Measurements from ENCODE around the gene NUP210L.
A peak's percentile ranks its signal among the peaks of the same experiment; 100 is the strongest.

NUP210L gene

DNA sequence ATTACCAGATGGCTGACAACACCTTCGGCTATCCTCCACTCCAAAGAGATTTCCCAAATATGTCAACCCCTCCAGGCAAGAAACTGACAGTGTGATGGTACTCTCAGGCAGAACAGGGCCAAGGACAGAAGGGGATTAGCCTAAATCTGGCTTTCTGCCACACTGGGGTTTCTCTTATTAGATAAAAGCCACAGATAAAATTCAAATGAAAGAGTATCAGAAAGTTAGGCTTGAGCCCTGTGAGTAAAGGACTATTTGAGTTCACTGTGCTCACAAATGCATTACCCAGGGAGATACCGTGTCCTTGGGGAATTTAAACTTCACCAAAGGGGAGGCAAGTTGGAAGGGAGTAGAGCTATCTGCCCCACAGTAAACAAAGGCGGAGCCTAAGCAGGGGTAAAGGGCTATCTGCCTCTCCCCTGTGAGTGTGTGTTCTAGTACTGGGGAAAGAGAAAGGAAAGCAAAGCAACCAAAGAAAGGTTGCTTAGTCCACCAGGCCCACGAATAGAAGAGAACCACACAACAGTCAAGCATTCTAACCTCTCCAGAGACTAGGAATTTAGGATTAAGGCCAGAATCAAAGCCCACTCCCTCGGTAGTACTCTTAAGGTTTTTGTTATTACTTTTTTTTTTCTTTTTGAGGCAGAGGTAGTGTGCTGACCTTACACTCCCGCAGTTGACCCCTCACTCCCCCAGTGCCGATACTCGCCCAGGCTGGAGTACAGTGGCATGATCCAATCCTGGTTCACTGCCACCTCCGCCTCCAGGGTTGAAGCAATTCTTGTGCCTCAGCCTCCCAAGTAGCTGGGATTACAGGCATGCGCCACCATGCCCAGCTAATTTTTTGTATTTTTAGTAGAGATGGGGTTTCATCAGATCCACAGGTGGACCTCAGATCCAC, 24.3 kb upstream of the NUP210L start:
- H3K27me3 Mint-ChIP-seq, result no peaks in the 10 kb centered on the region
- peak overlapping the region; percentile 98 for H3K4me3 Mint-ChIP-seq
- H3K4me1 Mint-ChIP-seq (ENCODE audit: low read depth), result peaks cover 72% of the 10 kb centered on the region
- H3K27ac Mint-ChIP-seq, result peak overlapping the region; percentile 99
- H3K36me3 Mint-ChIP-seq (ENCODE audit: low read depth), result peaks cover 89% of the 10 kb centered on the region
- no peaks in the 10 kb centered on the region for H3K9me3 Mint-ChIP-seq
- peak; percentile 11 for DNase-seq

DNA sequence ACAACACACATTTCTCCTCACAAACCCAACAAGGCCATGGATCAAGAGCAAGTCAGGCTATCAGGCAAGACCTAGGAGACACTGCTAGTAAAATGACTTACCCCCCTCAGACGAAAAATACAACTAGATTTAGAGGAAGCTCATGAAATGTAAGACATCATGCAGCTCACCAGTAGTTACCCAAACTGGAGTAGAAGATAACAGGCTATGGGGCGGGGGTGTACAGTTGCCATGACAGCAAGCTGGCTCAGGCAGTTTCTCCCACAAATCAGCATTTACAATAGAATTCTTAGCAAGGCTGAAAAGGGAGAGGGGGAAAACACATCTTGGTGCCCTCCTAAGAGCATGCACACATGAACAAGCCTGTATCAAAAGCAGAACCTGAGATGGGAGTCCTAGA, 23.1 kb upstream of the NUP210L start:
- peak overlapping the region; percentile 98 for H3K4me3 Mint-ChIP-seq
- H3K9me3 Mint-ChIP-seq, result no peaks in the 10 kb centered on the region
- no peaks in the 10 kb centered on the region for H3K27me3 Mint-ChIP-seq
- DNase-seq, result peak; percentile 30
- H3K27ac Mint-ChIP-seq, result peak overlapping the region; percentile 99
- peaks cover 93% of the 10 kb centered on the region for H3K36me3 Mint-ChIP-seq (ENCODE audit: low read depth)
- peaks cover 70% of the 10 kb centered on the region for H3K4me1 Mint-ChIP-seq (ENCODE audit: low read depth)

DNA sequence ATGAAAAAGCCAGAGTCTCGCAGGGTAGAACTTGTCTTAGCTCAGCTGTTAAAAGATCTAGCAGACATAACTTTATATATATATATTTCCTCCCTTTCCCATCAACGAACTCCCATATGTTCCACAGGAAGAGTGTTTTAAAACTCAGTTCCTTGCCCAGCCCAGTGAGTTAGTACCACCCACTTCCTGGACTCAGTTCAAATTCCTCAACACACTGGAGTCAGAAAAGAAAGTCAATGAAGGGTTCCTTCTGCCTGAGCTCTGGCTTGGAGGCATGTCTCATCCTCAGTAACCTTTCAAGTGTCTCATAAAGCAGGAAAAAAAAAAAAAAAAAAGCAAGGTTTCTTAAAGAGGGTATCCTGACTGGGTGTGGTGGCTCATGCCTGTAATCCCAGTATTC, 21.5 kb upstream of the NUP210L start:
- Mint-ChIP-seq H3K4me3 (peak overlapping the region; percentile 18), H3K9me3 (no peaks in the 10 kb centered on the region), H3K4me1 (ENCODE audit: low read depth) (peaks cover 81% of the 10 kb centered on the region), H3K27ac (peak overlapping the region; percentile 89), H3K27me3 (no peaks in the 10 kb centered on the region), H3K36me3 (ENCODE audit: low read depth) (peaks cover 93% of the 10 kb centered on the region)
- no peak for DNase-seq

DNA sequence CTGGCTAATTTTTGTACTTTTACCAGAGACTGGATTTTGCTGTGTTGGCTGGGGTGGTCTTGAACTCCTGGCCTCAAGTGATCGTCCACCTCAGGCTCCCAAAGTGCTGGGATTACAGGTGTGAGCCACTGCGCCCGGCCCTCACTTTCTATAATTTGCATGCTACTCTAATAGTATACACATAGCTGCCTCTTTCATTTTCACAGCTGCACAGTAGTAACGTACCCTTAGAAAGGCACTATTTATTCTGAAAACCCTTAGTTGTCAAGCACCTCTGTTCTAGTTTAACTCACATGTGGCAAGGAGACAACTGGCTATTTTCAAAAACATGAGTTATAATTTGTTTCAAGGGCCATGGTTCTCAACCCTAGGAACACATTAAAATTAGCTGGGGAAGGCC, 19.8 kb upstream of the NUP210L start:
- peak; percentile 12 for DNase-seq
- no peaks in the 10 kb centered on the region for H3K9me3 Mint-ChIP-seq
- H3K4me1 Mint-ChIP-seq (ENCODE audit: low read depth), result peaks cover 82% of the 10 kb centered on the region
- peak overlapping the region; percentile 60 for H3K27ac Mint-ChIP-seq
- H3K4me3 Mint-ChIP-seq, result no peak overlapping the region
- no peaks in the 10 kb centered on the region for H3K27me3 Mint-ChIP-seq
- H3K36me3 Mint-ChIP-seq (ENCODE audit: low read depth), result peaks cover 94% of the 10 kb centered on the region

DNA sequence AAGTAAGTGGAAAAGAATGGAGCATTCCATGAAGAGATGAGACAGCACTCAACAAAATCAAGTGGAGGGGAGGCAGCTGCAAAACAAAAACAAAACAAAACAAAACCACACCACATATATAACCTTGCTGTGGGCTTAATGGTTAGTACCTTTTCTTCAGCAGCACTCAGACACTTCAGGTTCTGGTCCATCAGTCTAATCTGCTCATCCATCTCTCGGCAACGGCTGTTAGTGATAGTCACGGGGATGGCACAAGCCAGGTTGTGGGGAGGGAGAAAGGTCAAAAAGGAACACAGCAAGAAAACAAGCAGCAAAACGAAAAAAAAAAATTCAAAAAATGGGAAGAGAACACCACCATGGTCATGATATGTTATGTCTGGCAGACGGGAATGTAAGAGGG, 17.0 kb upstream of the NUP210L start:
- Mint-ChIP-seq H3K27me3 (no peaks in the 10 kb centered on the region), H3K27ac (peak overlapping the region; percentile 96)

DNA sequence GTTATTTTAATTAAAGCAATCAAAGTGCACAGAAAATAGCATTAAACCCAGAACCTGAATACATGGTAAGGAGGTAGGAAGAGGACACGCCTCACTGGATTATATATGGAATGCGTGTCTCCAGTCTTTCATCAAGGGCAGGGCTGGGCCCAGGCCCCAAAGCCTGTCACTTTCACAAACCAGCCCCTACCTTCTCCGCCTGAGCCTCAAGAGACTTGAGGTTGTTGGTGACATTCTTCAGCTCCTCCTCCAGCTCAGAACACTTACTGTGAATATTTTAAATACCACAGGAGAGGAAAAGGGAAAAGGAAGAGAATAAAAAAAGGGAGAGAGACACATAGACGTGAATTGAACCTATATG, 16.3 kb upstream of the NUP210L start:
- peaks cover 94% of the 10 kb centered on the region for H3K36me3 Mint-ChIP-seq (ENCODE audit: low read depth)
- peaks cover 61% of the 10 kb centered on the region for H3K4me1 Mint-ChIP-seq (ENCODE audit: low read depth)
- H3K27ac Mint-ChIP-seq, result peak overlapping the region; percentile 96
- H3K9me3 Mint-ChIP-seq, result no peaks in the 10 kb centered on the region
- peak overlapping the region; percentile 45 for H3K4me3 Mint-ChIP-seq
- no peak for DNase-seq
- H3K27me3 Mint-ChIP-seq, result no peaks in the 10 kb centered on the region

More for the DNA sequence above, 17.0 kb upstream of the NUP210L start:
- Mint-ChIP-seq H3K4me1 (ENCODE audit: low read depth) (peaks cover 66% of the 10 kb centered on the region), H3K9me3 (no peaks in the 10 kb centered on the region), H3K36me3 (ENCODE audit: low read depth) (peaks cover 94% of the 10 kb centered on the region), H3K4me3 (no peak overlapping the region)
- no peak for DNase-seq

DNA sequence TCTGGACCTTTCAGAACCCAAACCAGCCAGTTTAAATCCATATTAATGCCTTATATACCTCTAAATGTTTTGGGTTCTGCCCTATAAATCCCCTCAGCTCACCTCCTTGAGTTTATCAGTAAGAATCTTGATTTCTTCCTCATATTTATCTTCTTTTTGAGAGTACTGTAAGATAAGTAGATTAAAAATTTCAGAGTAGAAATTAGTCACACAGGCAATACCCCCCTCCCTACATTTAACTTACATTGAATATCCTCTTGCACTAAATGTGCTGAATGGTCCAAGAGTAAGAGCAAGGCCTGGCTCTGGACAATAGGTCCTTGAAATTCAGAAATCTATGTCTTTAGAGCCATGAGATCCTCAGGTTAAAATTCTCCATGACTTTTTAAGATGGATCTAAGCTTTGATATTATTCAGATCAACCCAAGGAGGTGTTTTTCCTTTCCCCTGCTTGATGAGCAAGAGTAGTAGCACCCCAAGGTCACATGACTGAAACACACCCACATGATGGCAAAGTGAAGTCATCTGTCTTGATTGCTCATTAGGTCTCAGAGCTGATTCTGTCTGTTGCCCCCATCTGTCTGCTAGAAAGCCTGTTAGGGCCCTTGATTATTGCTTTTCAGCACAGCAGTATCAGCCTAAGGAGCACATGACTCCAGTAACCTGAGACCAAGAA, 15.8 kb upstream of the NUP210L start:
- no peaks in the 10 kb centered on the region for H3K27me3 Mint-ChIP-seq
- DNase-seq, result peak; percentile 42
- peak overlapping the region; percentile 96 for H3K27ac Mint-ChIP-seq
- peaks cover 61% of the 10 kb centered on the region for H3K4me1 Mint-ChIP-seq (ENCODE audit: low read depth)
- peak overlapping the region; percentile 45 for H3K4me3 Mint-ChIP-seq
- H3K36me3 Mint-ChIP-seq (ENCODE audit: low read depth), result peaks cover 94% of the 10 kb centered on the region
- H3K9me3 Mint-ChIP-seq, result no peaks in the 10 kb centered on the region

DNA sequence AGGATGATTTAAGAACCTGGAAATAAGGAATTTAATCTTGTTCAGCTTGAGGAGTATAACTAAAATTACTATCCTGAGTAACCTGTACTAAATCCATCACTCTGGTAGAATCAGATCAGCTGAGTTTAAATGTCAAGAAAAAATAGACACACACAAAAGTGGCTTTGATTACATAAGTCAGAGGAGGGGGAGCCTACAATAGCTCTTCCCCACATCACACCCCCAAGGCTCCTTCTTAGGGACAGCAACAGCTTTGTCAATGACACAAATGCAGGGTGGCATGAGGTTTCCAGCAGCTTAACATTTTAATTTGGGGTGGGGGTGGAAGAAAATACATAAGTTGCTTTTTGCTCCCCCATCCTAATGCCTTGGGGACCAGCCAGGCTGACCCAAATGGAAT, 12.6 kb upstream of the NUP210L start:
- no peaks in the 10 kb centered on the region for H3K9me3 Mint-ChIP-seq
- peak overlapping the region; percentile 48 for H3K27ac Mint-ChIP-seq
- peaks cover 65% of the 10 kb centered on the region for H3K4me1 Mint-ChIP-seq (ENCODE audit: low read depth)
- H3K27me3 Mint-ChIP-seq, result no peaks in the 10 kb centered on the region
- no peak overlapping the region for H3K4me3 Mint-ChIP-seq
- no peak for DNase-seq
- peaks cover 100% of the 10 kb centered on the region for H3K36me3 Mint-ChIP-seq (ENCODE audit: low read depth)

DNA sequence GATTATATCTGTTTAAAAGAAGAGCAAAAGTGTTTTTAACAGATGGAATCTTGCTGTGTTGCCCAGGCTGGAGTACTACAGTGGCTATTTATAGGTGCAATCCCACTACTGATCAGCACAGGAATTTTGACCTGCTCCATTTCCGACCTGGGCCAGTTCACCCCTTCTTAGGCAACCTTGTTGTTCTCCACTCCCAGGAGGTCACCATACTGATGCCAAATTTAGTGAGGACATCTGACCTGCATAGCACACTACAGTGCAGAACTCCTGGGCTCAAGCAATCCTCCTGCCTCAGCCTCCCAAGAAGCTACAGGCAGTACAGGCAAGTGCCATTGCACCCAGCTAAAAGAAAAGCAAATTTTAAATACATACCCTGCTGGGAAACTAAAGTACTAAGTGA, 11.3 kb upstream of the NUP210L start:
- no peak for DNase-seq
- Mint-ChIP-seq H3K4me1 (ENCODE audit: low read depth) (peaks cover 60% of the 10 kb centered on the region), H3K27ac (peak overlapping the region; percentile 40), H3K4me3 (no peak overlapping the region), H3K9me3 (no peaks in the 10 kb centered on the region), H3K27me3 (no peaks in the 10 kb centered on the region), H3K36me3 (ENCODE audit: low read depth) (peaks cover 100% of the 10 kb centered on the region)

DNA sequence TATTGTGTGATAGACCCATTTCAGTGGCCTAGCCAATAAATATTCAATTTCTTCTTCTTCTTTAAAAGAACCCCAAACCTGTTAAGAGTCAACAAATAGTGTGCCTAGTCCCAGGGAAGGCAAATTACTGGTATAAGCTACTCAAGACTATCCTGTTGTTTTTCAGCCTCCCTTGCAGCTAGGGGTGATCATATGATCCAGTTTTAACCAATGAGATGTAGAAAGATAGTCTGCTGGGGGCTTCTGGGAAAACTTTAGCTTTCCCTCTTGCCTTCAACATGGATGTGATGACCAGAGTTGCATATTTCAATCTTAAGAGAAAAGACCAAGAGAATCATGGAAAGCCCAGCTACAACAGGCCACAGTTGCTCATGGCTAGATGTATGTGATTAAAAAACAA, 4.7 kb upstream of the NUP210L start:
- no peak for DNase-seq
- H3K4me3 Mint-ChIP-seq, result peak overlapping the region; percentile 21
- no peaks in the 10 kb centered on the region for H3K27me3 Mint-ChIP-seq
- peaks cover 99% of the 10 kb centered on the region for H3K36me3 Mint-ChIP-seq (ENCODE audit: low read depth)
- H3K9me3 Mint-ChIP-seq, result peaks cover 12% of the 10 kb centered on the region
- peaks cover 83% of the 10 kb centered on the region for H3K4me1 Mint-ChIP-seq (ENCODE audit: low read depth)
- peak overlapping the region; percentile 51 for H3K27ac Mint-ChIP-seq

DNA sequence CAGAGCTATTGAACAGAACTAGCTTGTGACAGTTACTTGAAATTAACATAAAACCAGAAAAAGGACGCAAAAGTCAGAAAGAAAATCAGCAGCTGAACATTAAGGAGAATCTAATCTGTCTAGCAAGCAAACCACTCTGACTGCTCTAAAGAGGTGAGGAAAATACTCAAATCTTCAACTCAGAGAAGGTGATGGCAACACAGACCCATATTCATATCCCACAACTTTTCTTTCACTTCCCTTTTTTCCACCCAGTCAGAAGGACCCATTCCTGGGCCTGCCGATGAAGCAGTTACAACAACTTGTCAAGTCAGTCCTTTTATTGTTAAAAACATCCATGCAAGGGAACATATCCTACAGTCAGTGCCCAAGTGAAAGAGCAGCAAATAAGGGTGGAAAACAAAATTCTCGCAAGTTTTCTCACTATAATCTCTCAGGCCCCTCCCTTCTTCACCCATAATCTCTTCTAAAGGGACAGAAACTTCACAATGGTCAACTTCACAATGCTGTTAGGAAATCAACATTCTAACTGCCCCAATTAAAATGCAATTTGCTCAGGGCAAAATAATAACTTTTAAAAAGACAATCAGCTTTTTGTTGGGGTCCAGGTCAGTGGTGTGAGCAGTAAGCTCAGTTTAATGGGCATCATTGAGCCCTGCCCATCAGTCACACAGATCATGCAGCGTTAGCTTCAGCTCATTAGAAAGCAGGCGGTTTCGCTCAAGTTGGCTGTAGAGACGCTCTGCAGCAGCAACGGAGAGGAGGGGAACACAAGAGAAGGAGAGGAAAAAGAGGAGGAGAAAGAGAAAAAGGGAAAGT, 3.6 kb upstream of the NUP210L start:
- Mint-ChIP-seq H3K4me3 (peak overlapping the region; percentile 61), H3K27me3 (no peaks in the 10 kb centered on the region), H3K4me1 (ENCODE audit: low read depth) (peaks cover 86% of the 10 kb centered on the region), H3K36me3 (ENCODE audit: low read depth) (peaks cover 99% of the 10 kb centered on the region), H3K27ac (peak overlapping the region; percentile 89), H3K9me3 (peaks cover 12% of the 10 kb centered on the region)
- DNase-seq, result no peak

DNA sequence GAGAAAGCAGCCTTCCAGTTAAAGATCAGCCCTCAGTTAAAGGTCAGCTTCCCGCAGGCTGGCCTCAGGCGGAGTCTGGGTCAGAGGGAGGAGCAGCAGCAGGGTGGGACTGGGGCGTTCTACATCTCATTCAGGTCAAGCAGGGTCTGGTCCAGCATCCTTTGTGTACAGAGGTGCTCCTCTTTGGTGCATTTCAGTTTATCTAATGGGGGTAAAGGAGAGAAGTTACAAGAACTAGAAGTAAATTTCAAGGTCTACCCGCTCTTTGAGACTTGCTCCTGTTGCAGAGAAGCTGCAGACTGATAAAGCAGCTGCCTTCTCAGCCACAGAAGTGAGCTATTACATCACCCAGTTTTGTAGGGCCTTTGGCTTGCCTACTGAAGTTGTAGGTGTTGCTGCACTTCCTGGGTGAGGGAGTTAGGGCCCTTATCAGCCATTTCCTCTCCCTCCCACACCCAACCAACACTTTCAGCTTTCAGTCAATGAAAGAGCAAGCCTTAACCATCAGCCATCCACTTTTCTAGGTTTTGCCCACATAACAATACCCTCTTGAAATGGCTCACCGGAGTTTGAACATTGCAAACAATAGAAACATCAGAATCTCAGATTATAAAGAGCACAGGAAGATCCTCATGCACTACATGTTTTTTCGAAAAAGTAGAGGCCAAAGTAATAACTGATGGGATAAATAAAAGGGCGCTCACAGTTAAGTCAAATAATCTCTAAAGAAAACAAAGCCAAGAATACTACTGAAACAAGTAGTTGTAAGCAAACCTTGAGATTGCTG, 2.8 kb upstream of the NUP210L start:
- H3K4me1 Mint-ChIP-seq (ENCODE audit: low read depth), result peaks cover 82% of the 10 kb centered on the region
- H3K36me3 Mint-ChIP-seq (ENCODE audit: low read depth), result peaks cover 93% of the 10 kb centered on the region
- peak; percentile 54 for DNase-seq
- peak overlapping the region; percentile 61 for H3K4me3 Mint-ChIP-seq
- no peaks in the 10 kb centered on the region for H3K27me3 Mint-ChIP-seq
- peaks cover 12% of the 10 kb centered on the region for H3K9me3 Mint-ChIP-seq
- peak overlapping the region; percentile 89 for H3K27ac Mint-ChIP-seq

DNA sequence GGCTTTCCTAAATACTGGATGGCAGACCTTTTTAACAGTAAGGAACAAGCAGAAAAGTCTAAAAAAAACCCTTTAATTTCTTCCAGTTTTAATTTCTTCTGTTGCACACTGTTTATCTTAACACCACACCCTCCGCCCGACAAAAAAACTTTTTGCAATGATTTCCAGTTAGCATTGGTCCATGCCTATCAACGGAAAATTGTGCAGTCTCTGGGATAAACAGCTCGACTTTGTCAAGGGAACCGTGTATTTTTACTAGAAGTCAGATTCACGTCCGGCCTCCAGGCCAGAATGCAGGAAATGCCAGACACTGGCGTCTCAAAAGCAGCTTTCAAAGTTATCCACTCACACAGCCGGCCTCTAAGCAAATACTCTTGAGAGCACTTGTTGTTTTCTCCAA, 378 bp upstream of the NUP210L start:
- Mint-ChIP-seq H3K9me3 (peaks cover 6% of the 10 kb centered on the region), H3K27me3 (no peaks in the 10 kb centered on the region), H3K4me1 (ENCODE audit: low read depth) (peaks cover 70% of the 10 kb centered on the region)

DNA sequence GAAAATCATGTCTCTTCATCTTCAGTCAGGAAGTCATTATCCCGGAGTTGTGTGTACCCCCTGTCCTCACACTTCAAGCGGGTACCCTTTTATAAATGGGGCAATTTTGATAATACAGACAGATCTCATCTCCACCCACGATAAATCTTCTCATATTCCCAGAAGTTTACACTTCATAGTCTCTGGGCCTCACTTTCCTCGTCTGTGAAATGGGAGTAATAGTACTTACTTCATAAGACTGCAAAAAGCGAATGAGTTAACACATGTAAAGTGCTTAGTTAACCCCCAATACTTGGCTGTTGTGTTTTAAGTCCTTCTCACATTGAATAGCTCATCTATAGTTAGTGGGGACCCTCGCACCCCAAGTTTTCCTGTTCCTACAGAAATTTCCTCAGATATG, 820 bp downstream of the NUP210L start:
- no peak for DNase-seq
- Mint-ChIP-seq H3K4me3 (no peak overlapping the region), H3K4me1 (ENCODE audit: low read depth) (peaks cover 62% of the 10 kb centered on the region), H3K36me3 (ENCODE audit: low read depth) (peaks cover 59% of the 10 kb centered on the region), H3K9me3 (no peaks in the 10 kb centered on the region), H3K27ac (peak overlapping the region; percentile 4), H3K27me3 (no peaks in the 10 kb centered on the region)

More for the DNA sequence above, 378 bp upstream of the NUP210L start:
- no peak overlapping the region for H3K4me3 Mint-ChIP-seq
- peak overlapping the region; percentile 84 for H3K27ac Mint-ChIP-seq
- H3K36me3 Mint-ChIP-seq (ENCODE audit: low read depth), result peaks cover 71% of the 10 kb centered on the region
- DNase-seq, result no peak

Measured in activated T-cell treated with anti-CD3 and anti-CD28 coated beads, Interleukin-2, amount 50 U/mL, for 24 hours (primary cell).